OCI-LY3 (cell line): ENCODE data around the gene LPP.

Source experiments
- H2AFZ ChIP-seq: fragments of 200-600, 300-600 bp; shearing (Covaris generic); 2 replicates; pipeline ENCODE4 v1.6.0; 2014; ENCODE audit warnings: antibody characterized with exemption, low read depth, low read length
- H3K27ac ChIP-seq: fragments of 200-600, 300-600 bp; sonication (generic); 2 replicates; pipeline ENCODE4 v1.5.1; 2014; ENCODE audit warnings: mild to moderate bottlenecking, low read length, moderate library complexity, mixed read lengths
- H3K27me3 ChIP-seq: fragments of 200-600, 300-600 bp; sonication (generic); 2 replicates; pipeline ENCODE4 v1.6.1; 2014; ENCODE audit warnings: low read depth, low read length, mixed read lengths
- H3K36me3 ChIP-seq: fragments of 200-600, 300-600 bp; sonication (generic); replicated peaks from 2 replicates; pipeline ENCODE3; 2014; ENCODE audit warnings: low read depth, low read length, mixed read lengths
- H3K4me1 ChIP-seq: fragments of 300-600, 200-600 bp; sonication (generic); 2 replicates; pipeline ENCODE4 v1.6.1; 2014; ENCODE audit warnings: low read length, mixed read lengths
- H3K4me2 ChIP-seq: fragments of 200-600, 300-600 bp; sonication (generic); 2 replicates; pipeline ENCODE4 v1.6.1; 2014; ENCODE audit warnings: low read length, mixed read lengths
- H3K4me3 ChIP-seq: fragments of 300-600, 200-600 bp; sonication (generic); 2 replicates; pipeline ENCODE4 v1.5.1; 2014; ENCODE audit warnings: antibody characterized with exemption, mild to moderate bottlenecking, low read length, moderate library complexity
- H3K79me2 ChIP-seq: fragments of 300-600, 200-600 bp; shearing (Covaris generic); 2 replicates; pipeline ENCODE4 v1.6.1; 2014; ENCODE audit warnings: mild to moderate bottlenecking, low read length, mixed read lengths
- H3K9ac ChIP-seq: fragments of 300-600, 200-600 bp; shearing (Covaris generic); 2 replicates; pipeline ENCODE4 v1.6.0; 2014; ENCODE audit warnings: mild to moderate bottlenecking, low read length, moderate library complexity
- H3K9me3 ChIP-seq: fragments of 200-600, 300-600 bp; shearing (Covaris generic); 2 replicates; pipeline ENCODE4 v1.6.1; 2014; ENCODE audit warnings: low read length, mixed read lengths; ENCODE audit not compliant: insufficient read depth
- H4K20me1 ChIP-seq: fragments of 200-600, 300-600 bp; sonication (generic); 2 replicates; pipeline ENCODE4 v1.6.1; 2016; ENCODE audit warnings: low read length, mixed read lengths; ENCODE audit not compliant: insufficient read depth
- EZH2phosphoT487 ChIP-seq: fragments of 200-600 bp; shearing (Covaris generic); IDR thresholded peaks from 2 replicates; pipeline ENCODE4 v1.6.1; 2018; ENCODE audit warnings: antibody characterized with exemption, mixed run types, low read depth
- TF ChIP-seq, protein P1 (sequence below): fragments of 200-600, 300-600 bp; sonication (generic); IDR thresholded peaks from 2 replicates; pipeline ENCODE4 v1.5.1; 2014; ENCODE audit warnings: antibody characterized with exemption, low read length, low read depth

Gene LPP

DNA sequence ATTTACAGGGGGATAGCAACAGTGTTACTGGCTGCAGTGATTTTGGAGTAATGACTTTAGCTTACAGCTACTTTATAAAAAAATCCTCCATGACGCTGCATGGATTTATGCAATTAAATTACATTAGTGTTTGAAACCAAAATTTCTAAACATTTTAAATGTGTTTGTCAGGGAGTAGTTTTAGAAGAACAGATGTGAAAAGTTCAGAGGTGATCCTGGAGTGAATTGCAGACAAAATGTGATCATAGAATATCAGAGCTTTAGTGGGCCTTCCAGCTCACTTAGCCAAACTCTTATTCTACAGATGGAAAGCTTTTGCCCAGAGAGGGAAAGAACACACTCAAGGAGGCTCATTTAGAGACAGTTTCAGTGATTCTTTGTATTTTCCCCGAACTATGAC, 376.3 kb downstream of the LPP start:
- H3K36me3 ChIP-seq: no peaks in the 10 kb centered on the region
- no peak overlapping the region for H3K27ac ChIP-seq
- H3K4me3 ChIP-seq: no peak overlapping the region
- no peaks in the 10 kb centered on the region for H4K20me1 ChIP-seq
- no peak overlapping the region for H3K9ac ChIP-seq
- H2AFZ ChIP-seq: no peak overlapping the region
- H3K9me3 ChIP-seq: no peaks in the 10 kb centered on the region
- peaks cover 15% of the 10 kb centered on the region for H3K4me1 ChIP-seq
- H3K79me2 ChIP-seq: no peaks in the 10 kb centered on the region
- H3K27me3 ChIP-seq: no peaks in the 10 kb centered on the region
- TF ChIP-seq, protein P1, sequence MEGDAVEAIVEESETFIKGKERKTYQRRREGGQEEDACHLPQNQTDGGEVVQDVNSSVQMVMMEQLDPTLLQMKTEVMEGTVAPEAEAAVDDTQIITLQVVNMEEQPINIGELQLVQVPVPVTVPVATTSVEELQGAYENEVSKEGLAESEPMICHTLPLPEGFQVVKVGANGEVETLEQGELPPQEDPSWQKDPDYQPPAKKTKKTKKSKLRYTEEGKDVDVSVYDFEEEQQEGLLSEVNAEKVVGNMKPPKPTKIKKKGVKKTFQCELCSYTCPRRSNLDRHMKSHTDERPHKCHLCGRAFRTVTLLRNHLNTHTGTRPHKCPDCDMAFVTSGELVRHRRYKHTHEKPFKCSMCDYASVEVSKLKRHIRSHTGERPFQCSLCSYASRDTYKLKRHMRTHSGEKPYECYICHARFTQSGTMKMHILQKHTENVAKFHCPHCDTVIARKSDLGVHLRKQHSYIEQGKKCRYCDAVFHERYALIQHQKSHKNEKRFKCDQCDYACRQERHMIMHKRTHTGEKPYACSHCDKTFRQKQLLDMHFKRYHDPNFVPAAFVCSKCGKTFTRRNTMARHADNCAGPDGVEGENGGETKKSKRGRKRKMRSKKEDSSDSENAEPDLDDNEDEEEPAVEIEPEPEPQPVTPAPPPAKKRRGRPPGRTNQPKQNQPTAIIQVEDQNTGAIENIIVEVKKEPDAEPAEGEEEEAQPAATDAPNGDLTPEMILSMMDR: no peak
- TF ChIP-seq EZH2phosphoT487: no peak
- no peak overlapping the region for H3K4me2 ChIP-seq

GRCh38 chr3:188531210-188531609, 377.3 kb downstream of the LPP start:
- TF ChIP-seq EZH2phosphoT487: no peak
- TF ChIP-seq, protein P1: no peak
- Histone ChIP-seq H3K4me2 (no peak overlapping the region), H3K9ac (no peak overlapping the region), H3K4me3 (no peak overlapping the region), H3K9me3 (no peaks in the 10 kb centered on the region), H3K4me1 (peaks cover 6% of the 10 kb centered on the region), H3K79me2 (no peaks in the 10 kb centered on the region), H3K27ac (no peak overlapping the region), H3K36me3 (no peaks in the 10 kb centered on the region), H4K20me1 (no peaks in the 10 kb centered on the region), H3K27me3 (no peaks in the 10 kb centered on the region), H2AFZ (no peak overlapping the region)

GRCh38 chr3:188533172-188533571, 379.2 kb downstream of the LPP start:
- H3K27ac ChIP-seq: no peak overlapping the region

GRCh38 chr3:188533612-188534357, 379.8 kb downstream of the LPP start:
- no peak overlapping the region for H2AFZ ChIP-seq

More at GRCh38 chr3:188533172-188533571, 379.2 kb downstream of the LPP start:
- Histone ChIP-seq H3K36me3 (no peaks in the 10 kb centered on the region), H3K9ac (no peak overlapping the region), H3K9me3 (no peaks in the 10 kb centered on the region), H2AFZ (no peak overlapping the region), H4K20me1 (no peaks in the 10 kb centered on the region), H3K4me3 (no peak overlapping the region), H3K79me2 (no peaks in the 10 kb centered on the region), H3K27me3 (no peaks in the 10 kb centered on the region), H3K4me1 (no peaks in the 10 kb centered on the region), H3K4me2 (no peak overlapping the region)
- TF ChIP-seq, protein P1: no peak
- no peak for TF ChIP-seq EZH2phosphoT487

More at GRCh38 chr3:188533612-188534357, 379.8 kb downstream of the LPP start:
- no peak overlapping the region for H3K9ac ChIP-seq
- H4K20me1 ChIP-seq: no peaks in the 10 kb centered on the region
- no peaks in the 10 kb centered on the region for H3K4me1 ChIP-seq
- H3K9me3 ChIP-seq: no peaks in the 10 kb centered on the region
- no peak overlapping the region for H3K27ac ChIP-seq
- no peak overlapping the region for H3K4me2 ChIP-seq
- H3K79me2 ChIP-seq: no peaks in the 10 kb centered on the region
- H3K36me3 ChIP-seq: no peaks in the 10 kb centered on the region
- no peak overlapping the region for H3K4me3 ChIP-seq
- TF ChIP-seq, protein P1: no peak
- no peaks in the 10 kb centered on the region for H3K27me3 ChIP-seq
